Tibial nerve (tissue), 4 donors: ENCODE results near the gene ROBO4. TPM values are rescaled to one million over a fixed set of nuclear protein-coding genes. Genes with fewer than 3 reads are reported as not detected.

ENCODE experiments used
- DNase-seq, 2 donors: peaks; one replicate each; pipeline ENCODE4 v3.0.0-alpha.2; 2019; ENCODE audit warnings: low spot score in 2 of 2
- H3K27ac ChIP-seq, 4 donors: fragments of 200-600 bp; sonication (generic) in 3 of 4; one replicate each; pipeline ENCODE4 v1.5.1; 2017 to 2019; ENCODE audit warnings: mild to moderate bottlenecking in 1 of 4
- H3K27me3 ChIP-seq, 2 donors: fragments of 200-600 bp; sonication (generic) in 1 of 2; one replicate each; pipeline versions ENCODE4 v1.5.1 to v1.6.0; 2017 to 2019
- H3K36me3 ChIP-seq, 3 donors: fragments of 200-600 bp; sonication (generic); one replicate each; pipeline ENCODE4 v1.5.1; 2018 to 2019
- H3K4me1 ChIP-seq, 4 donors: fragments of 200-600 bp; sonication (generic) in 3 of 4; one replicate each; pipeline ENCODE4 v1.5.1; 2017 to 2019
- H3K4me3 ChIP-seq, 4 donors: fragments of 200-600 bp; sonication (generic) in 3 of 4; one replicate each; pipeline ENCODE4 v1.5.1; 2017 to 2019; ENCODE audit warnings: mild to moderate bottlenecking in 1 of 4, moderate library complexity in 1 of 4
- H3K9me3 ChIP-seq, 4 donors: fragments of 200-600 bp; sonication (generic) in 3 of 4; one replicate each; pipeline ENCODE4 v1.5.1; 2017 to 2019
- EP300 ChIP-seq, 2 donors: sonication (generic); formaldehyde crosslinking; IDR thresholded peaks; one replicate each; pipeline ENCODE4 v1.6.1; 2017; ENCODE audit warnings: antibody characterized with exemption in 2 of 2, mild to moderate bottlenecking in 1 of 2
- POLR2A ChIP-seq, 2 donors: fragments of 450-650 bp; IDR thresholded peaks; one replicate each; pipeline ENCODE4 v1.6.1; 2017; ENCODE audit warnings: antibody characterized with exemption in 2 of 2, mild to moderate bottlenecking in 2 of 2, moderate library complexity in 2 of 2
- WGBS, 2 donors: methylation state at CpG; one replicate each; pipeline ENCODE4 v1.1.5; 2018; 5-methylcytosine and 5-hydroxymethylcytosine counted together
- total RNA-seq, 4 donors: library from RNA; depleted of rRNA; stranded (reverse); fragments of >200 nt; gene quantifications; one replicate each; pipeline ENCODE4 v1.1.0, GENCODE V29; 2016
- TF ChIP-seq, protein P1 (sequence below), 5 experiments: fragments of 200-600 bp in 3 of 5; fragments of 450-650 bp in 2 of 5; sonication (generic) in 3 of 5; IDR thresholded peaks; one replicate each; pipeline ENCODE4 v1.5.1; 2016 to 2019; ENCODE audit warnings: antibody characterized with exemption in 5 of 5, mild to moderate bottlenecking in 3 of 5, moderate library complexity in 2 of 5

The ROBO4 gene
- total RNA-seq, 4 donors from 2014 or later: 12.1 to 38.8 (median 28.0) TPM

DNA sequence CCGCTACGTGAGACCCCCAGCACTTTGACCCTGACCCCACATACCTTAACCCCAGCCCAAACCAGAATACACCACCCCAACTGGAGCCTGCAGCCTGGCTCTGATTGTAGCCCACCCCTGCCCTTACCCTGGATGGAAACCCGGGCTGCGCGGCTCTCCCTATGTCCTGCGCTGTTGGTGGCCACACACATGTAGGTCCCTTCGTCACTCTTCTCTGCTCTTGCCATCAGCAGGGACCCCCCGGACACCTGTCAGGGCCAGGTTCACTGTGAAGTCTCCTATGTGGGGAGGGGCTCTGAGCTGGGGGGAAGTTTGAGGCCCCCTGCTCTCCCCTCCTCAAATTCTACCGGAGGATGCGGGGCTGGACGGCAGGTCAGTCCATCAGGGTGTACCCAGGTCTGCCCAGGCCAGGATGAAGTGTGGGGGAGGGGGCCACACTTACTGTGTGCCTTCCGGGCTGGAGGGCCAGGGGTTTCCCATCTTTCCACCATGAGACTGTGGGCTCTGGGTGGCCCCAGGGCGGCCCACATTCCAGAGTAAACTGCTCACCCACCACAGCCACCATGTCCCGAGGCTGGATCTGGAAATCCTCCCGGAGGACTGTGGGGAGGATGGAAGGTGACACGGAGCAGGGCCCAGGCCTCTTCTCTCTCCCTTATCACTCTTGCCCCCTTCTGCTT, 1.5 kb downstream of the ROBO4 start:
- no peaks in the 10 kb centered on the region for H3K36me3 ChIP-seq
- 85 to 86% methylated on average over 10 to 13 of the region's 16 CpGs for WGBS, 2 donors
- DNase-seq: peak in 1 of 2 donors; percentile 3
- TF ChIP-seq, protein P1, sequence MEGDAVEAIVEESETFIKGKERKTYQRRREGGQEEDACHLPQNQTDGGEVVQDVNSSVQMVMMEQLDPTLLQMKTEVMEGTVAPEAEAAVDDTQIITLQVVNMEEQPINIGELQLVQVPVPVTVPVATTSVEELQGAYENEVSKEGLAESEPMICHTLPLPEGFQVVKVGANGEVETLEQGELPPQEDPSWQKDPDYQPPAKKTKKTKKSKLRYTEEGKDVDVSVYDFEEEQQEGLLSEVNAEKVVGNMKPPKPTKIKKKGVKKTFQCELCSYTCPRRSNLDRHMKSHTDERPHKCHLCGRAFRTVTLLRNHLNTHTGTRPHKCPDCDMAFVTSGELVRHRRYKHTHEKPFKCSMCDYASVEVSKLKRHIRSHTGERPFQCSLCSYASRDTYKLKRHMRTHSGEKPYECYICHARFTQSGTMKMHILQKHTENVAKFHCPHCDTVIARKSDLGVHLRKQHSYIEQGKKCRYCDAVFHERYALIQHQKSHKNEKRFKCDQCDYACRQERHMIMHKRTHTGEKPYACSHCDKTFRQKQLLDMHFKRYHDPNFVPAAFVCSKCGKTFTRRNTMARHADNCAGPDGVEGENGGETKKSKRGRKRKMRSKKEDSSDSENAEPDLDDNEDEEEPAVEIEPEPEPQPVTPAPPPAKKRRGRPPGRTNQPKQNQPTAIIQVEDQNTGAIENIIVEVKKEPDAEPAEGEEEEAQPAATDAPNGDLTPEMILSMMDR (IDR thresholded peaks at IDR 0.05): no peak
- TF ChIP-seq EP300 (IDR thresholded peaks at IDR 0.05) (no peak), POLR2A (IDR thresholded peaks at IDR 0.05) (no peak)
- peak overlapping the region in 3 of 4 donors; percentile 15 to 80 (median 77) for H3K27ac ChIP-seq
- no peaks in the 10 kb centered on the region for H3K27me3 ChIP-seq
- H3K9me3 ChIP-seq: no peaks in the 10 kb centered on the region
- peaks cover 0 to 69% (median 14%) of the 10 kb centered on the region in 4 donors for H3K4me1 ChIP-seq
- peak overlapping the region in 2 of 4 donors; percentile 1 to 39 for H3K4me3 ChIP-seq

DNA sequence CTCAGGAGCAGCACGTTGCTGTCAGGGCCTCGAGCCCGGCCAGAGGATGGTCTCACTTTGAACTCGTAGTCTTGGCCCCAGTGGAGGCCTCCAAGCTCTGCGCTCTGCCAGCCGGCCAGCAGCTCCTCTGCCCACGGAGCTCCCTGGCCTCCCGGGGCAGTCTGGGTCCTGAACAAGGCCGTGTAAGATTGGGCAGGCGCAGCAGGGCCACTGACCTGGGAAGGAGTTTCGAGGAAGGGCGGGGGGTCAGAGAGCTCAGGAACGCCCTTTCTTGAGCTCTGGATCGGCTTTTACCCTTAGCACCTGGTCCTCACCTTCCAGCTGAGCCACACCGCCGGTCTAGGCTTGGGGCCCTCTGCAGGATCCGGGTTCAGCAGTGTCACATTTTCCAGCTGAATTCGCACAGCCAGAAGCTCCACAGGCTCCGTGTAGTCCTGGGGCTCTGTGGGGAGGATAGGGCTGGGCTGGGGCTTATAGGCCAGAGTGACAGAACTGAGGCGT, 2.1 kb downstream of the ROBO4 start:
- Histone ChIP-seq H3K9me3 (no peaks in the 10 kb centered on the region), H3K36me3 (no peaks in the 10 kb centered on the region), H3K27ac (peak overlapping the region in 2 of 4 donors; percentile 77 to 80), H3K4me1 (peaks cover 0 to 73% (median 17%) of the 10 kb centered on the region in 4 donors), H3K27me3 (no peaks in the 10 kb centered on the region), H3K4me3 (peak overlapping the region in 1 of 4 donors; percentile 39)
- 67 to 86% methylated on average over 14 to 20 of the region's 20 CpGs for WGBS, 2 donors
- DNase-seq: peak in 1 of 2 donors; percentile 3
- TF ChIP-seq, protein P1 (IDR thresholded peaks at IDR 0.05): no peak
- TF ChIP-seq POLR2A (IDR thresholded peaks at IDR 0.05) (no peak), EP300 (IDR thresholded peaks at IDR 0.05) (no peak)

DNA sequence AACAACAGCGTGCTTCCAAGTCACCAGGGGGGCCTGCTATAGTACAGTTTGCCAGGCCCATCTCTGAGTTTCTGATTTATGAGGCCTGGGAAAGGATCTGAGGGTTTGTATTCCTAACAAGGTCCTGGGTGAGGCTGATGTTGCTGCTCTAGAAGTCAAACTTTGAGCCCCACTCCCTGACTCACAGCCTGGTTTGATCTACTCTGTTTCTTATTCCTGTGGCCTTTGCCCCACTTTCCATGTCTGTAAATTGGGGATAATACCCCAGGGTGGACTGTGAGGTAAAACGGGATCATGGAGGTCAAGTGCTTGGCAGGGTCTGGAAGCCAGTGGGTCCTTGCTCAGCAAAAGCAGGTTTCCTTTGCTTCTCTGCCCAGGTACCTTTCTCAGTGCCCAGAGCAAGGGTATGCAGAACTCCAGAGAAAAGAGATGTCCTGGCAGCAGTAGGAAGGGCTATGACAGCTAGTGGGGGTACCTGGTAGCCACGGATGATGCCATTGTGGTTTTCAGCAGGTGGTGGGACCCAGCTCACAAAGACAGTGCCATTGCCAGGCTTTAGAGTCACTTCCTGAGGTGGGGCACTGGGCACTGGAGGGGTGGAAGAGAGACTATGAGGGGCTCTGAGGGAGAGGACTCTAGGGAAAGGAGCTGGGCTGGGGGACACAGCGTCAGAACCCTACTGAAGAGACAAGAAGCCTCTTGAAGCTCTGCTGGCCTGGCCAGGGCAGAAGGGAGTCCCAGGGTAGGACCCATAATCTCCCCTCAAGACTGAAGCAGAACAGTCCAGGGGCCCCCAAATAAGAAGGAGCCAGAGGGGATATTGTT, 2.8 kb downstream of the ROBO4 start:
- Histone ChIP-seq H3K4me1 (peaks cover 0 to 66% (median 17%) of the 10 kb centered on the region in 4 donors), H3K36me3 (no peaks in the 10 kb centered on the region), H3K27ac (peak overlapping the region in 1 of 4 donors; percentile 80), H3K4me3 (peak overlapping the region in 1 of 4 donors; percentile 39), H3K9me3 (no peaks in the 10 kb centered on the region), H3K27me3 (no peaks in the 10 kb centered on the region)
- TF ChIP-seq POLR2A (IDR thresholded peaks at IDR 0.05): no peak
- TF ChIP-seq EP300 (IDR thresholded peaks at IDR 0.05): no peak
- TF ChIP-seq, protein P1 (IDR thresholded peaks at IDR 0.05): no peak
- peak in 1 of 2 donors; percentile 4 for DNase-seq
- WGBS, 2 donors: 74% methylated on average over 4 of the region's 4 CpGs

DNA sequence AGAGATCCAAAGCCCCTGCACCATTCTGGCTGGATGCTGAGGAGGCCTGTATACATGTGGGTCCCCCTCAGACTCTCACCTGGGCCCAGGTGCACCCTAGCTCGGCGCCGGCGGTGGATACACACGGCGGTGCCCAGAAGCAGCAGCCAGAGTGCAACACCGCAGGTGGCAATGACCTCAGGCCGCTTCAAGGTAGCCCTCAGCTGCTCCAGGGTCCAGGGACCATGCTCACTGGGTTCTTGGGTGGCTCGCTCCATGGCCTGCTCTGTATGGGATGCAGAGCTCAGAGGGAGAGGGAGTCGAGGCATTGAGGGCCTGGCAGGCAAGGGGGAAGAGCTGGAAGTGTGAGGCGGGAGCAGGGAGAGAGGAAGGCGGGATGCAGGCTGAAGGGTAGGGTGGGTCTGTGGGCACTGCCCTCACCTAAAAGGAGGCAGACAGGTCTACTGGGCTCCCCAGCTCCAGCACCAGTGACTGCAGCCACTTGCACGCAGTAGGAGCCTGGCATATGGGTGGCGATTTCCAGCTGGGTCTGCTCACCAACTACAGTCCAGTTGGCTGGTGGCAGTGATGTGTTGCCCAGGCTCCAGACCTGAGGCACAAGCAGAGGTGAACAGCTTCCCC, 3.8 kb downstream of the ROBO4 start:
- H3K27ac ChIP-seq: peak overlapping the region in 1 of 4 donors; percentile 14
- H3K4me3 ChIP-seq: no peak overlapping the region
- no peak for TF ChIP-seq EP300 (IDR thresholded peaks at IDR 0.05)
- no peak for TF ChIP-seq POLR2A (IDR thresholded peaks at IDR 0.05)
- TF ChIP-seq, protein P1 (IDR thresholded peaks at IDR 0.05): no peak
- 83 to 93% methylated on average over 10 to 14 of the region's 14 CpGs for WGBS, 2 donors
- no peaks in the 10 kb centered on the region for H3K36me3 ChIP-seq
- H3K27me3 ChIP-seq: no peaks in the 10 kb centered on the region
- H3K9me3 ChIP-seq: no peaks in the 10 kb centered on the region
- peak in 1 of 2 donors; percentile 2 for DNase-seq
- H3K4me1 ChIP-seq: peaks cover 0 to 65% (median 12%) of the 10 kb centered on the region in 4 donors
